PC-3 (cell line): ENCODE results near the gene ADGRF5. TPM values are rescaled to one million over a fixed set of nuclear protein-coding genes. Genes with fewer than 3 reads are reported as not detected.
A peak's percentile ranks its signal among the peaks of the same experiment; 100 is the strongest.

ENCODE experiments used
- ATAC-seq: fragments of 200-7000 bp; cut with Tn5 transposase; 2 replicates; pipeline ENCODE4 v1.9.1; 2020; ENCODE audit warnings: mild to moderate bottlenecking, moderate library complexity
- BruUV-seq: library from RNA; stranded (reverse); fragments of 400-500 nt; replicated peaks from 2 replicates; lab custom pipeline; 2021; lab: Mats Ljungman, UMichigan
- CTCF ChIA-PET: fragments of 300-600 bp; sonication (Branson Sonifier 250); formaldehyde crosslinking; loops from one replicate; lab custom pipeline; 2022; ENCODE audit warnings: antibody characterized with exemption; lab: Charles Lee
- POLR2A ChIA-PET: fragments of 300-600 bp; sonication (Branson Sonifier 250); formaldehyde crosslinking; loops from one replicate; lab custom pipeline; 2022; ENCODE audit warnings: antibody characterized with exemption; ENCODE audit not compliant: unreplicated experiment; lab: Charles Lee
- DNase-seq: peaks from one replicate; pipeline ENCODE4 v3.0.0-alpha.2; 2015
- H2AFZ ChIP-seq: fragments of 300-600 bp; sonication (generic); 2 replicates; pipeline ENCODE4 v1.6.0; 2016; ENCODE audit warnings: antibody characterized with exemption, low read length
- H3F3A ChIP-seq: fragments of 300-600 bp; sonication (generic); one replicate; pipeline ENCODE4 v1.6.0; 2017; ENCODE audit warnings: antibody characterized with exemption, low read length, control low read depth, mild to moderate bottlenecking; ENCODE audit not compliant: unreplicated experiment
- H3K27ac ChIP-seq: fragments of 300-600 bp; sonication (generic); 2 replicates; pipeline ENCODE4 v1.5.1; 2016; ENCODE audit warnings: mild to moderate bottlenecking, low read length
- H3K27me3 ChIP-seq: fragments of 300-600 bp; sonication (generic); 2 replicates; pipeline ENCODE4 v1.6.1; 2016; ENCODE audit warnings: low read length, mixed read lengths
- H3K36me3 ChIP-seq: fragments of 300-600 bp; sonication (generic); 2 replicates; pipeline ENCODE4 v1.6.1; 2016; ENCODE audit warnings: low read depth, mixed run types, low read length, mixed read lengths
- H3K4me1 ChIP-seq: fragments of 300-600 bp; sonication (generic); 2 replicates; pipeline ENCODE4 v1.5.1; 2016; ENCODE audit warnings: low read length; ENCODE audit not compliant: insufficient read depth
- H3K4me2 ChIP-seq: fragments of 300-600 bp; sonication (generic); 2 replicates; pipeline ENCODE4 v1.6.0; 2016; ENCODE audit warnings: low read length
- H3K4me3 ChIP-seq: fragments of 300-600 bp; sonication (generic); 2 replicates; pipeline ENCODE4 v1.5.1; 2016; ENCODE audit warnings: mild to moderate bottlenecking, low read length, mixed read lengths
- H3K79me2 ChIP-seq: fragments of 300-600 bp; sonication (generic); 2 replicates; pipeline ENCODE4 v1.6.1; 2017; ENCODE audit warnings: low read length, mixed read lengths
- H3K9ac ChIP-seq: fragments of 300-600 bp; sonication (generic); 2 replicates; pipeline ENCODE4 v1.6.0; 2016; ENCODE audit warnings: mild to moderate bottlenecking, low read length
- H3K9me2 ChIP-seq: fragments of 300-600 bp; sonication (generic); replicated peaks from 2 replicates; pipeline ENCODE4 v1.6.1; 2016; ENCODE audit warnings: mixed run types, low read length, mixed read lengths
- H3K9me3 ChIP-seq: fragments of 300-600 bp; sonication (generic); 2 replicates; pipeline ENCODE4 v1.6.1; 2016; ENCODE audit warnings: low read length, mixed read lengths
- H4K20me1 ChIP-seq: fragments of 300-600 bp; sonication (generic); 2 replicates; pipeline ENCODE4 v1.6.1; 2016; ENCODE audit warnings: low read length, mixed read lengths
- EZH2 ChIP-seq: fragments of 300-600 bp; sonication (generic); IDR thresholded peaks from one replicate; pipeline ENCODE4 v1.6.1; 2017; ENCODE audit warnings: antibody characterized with exemption, mild to moderate bottlenecking, low read length; ENCODE audit not compliant: unreplicated experiment
- EZH2phosphoT487 ChIP-seq: fragments of 300-600 bp; sonication (generic); IDR thresholded peaks from 2 replicates; pipeline ENCODE4 v1.6.1; 2018; ENCODE audit warnings: mild to moderate bottlenecking, antibody characterized with exemption, low read length, borderline replicate concordance
- intact Hi-C: fragments of 100-400 bp; cut with micrococcal nuclease; formaldehyde crosslinking; loops from 2 replicates; pipeline ENCODE4 v1.9.0; 2023
- total RNA-seq: library from RNA; depleted of rRNA; stranded (reverse); fragments of >200 nt; gene quantifications from 2 replicates; pipeline ENCODE4 v1.2.3, GENCODE V29; 2014
- TF ChIP-seq, protein P1 (sequence below): fragments of 300-600 bp; sonication (generic); conservative IDR thresholded peaks from 2 replicates; pipeline ENCODE4 v1.5.1; 2017; ENCODE audit warnings: antibody characterized with exemption, low read depth, mild to moderate bottlenecking, low read length

The ADGRF5 gene
- total RNA-seq, 1 experiment from 2014 or later = 1.6 TPM

GRCh38 chr6:46895930-46896329, 25.8 kb downstream of the ADGRF5 start:
- H3K79me2 ChIP-seq = no peaks in the 10 kb centered on the region
- ChIA-PET POLR2A (no interaction called here), CTCF (no interaction called here)
- ATAC-seq (no peak), DNase-seq (no peak)
- H3K27me3 ChIP-seq = no peaks in the 10 kb centered on the region
- no peak overlapping the region for H3K9ac ChIP-seq
- peaks cover 16% of the 10 kb centered on the region for H3K4me1 ChIP-seq
- H3K4me2 ChIP-seq = no peak overlapping the region
- no peaks in the 10 kb centered on the region for H4K20me1 ChIP-seq
- no peaks in the 10 kb centered on the region for H3F3A ChIP-seq
- no peak overlapping the region for H3K27ac ChIP-seq
- no peaks in the 10 kb centered on the region for H3K9me3 ChIP-seq
- no TSS peak for BruUV-seq
- no peaks in the 10 kb centered on the region for H3K36me3 ChIP-seq
- no peak overlapping the region for H3K4me3 ChIP-seq
- H3K9me2 ChIP-seq = no peaks in the 10 kb centered on the region
- intact Hi-C loops = no loop called here
- TF ChIP-seq EZH2phosphoT487 (no peak), EZH2 (no peak)
- TF ChIP-seq, protein P1, sequence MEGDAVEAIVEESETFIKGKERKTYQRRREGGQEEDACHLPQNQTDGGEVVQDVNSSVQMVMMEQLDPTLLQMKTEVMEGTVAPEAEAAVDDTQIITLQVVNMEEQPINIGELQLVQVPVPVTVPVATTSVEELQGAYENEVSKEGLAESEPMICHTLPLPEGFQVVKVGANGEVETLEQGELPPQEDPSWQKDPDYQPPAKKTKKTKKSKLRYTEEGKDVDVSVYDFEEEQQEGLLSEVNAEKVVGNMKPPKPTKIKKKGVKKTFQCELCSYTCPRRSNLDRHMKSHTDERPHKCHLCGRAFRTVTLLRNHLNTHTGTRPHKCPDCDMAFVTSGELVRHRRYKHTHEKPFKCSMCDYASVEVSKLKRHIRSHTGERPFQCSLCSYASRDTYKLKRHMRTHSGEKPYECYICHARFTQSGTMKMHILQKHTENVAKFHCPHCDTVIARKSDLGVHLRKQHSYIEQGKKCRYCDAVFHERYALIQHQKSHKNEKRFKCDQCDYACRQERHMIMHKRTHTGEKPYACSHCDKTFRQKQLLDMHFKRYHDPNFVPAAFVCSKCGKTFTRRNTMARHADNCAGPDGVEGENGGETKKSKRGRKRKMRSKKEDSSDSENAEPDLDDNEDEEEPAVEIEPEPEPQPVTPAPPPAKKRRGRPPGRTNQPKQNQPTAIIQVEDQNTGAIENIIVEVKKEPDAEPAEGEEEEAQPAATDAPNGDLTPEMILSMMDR = no peak
- no peak overlapping the region for H2AFZ ChIP-seq

- Histone ChIP-seq H3K4me2 (no peak overlapping the region), H3K4me1 (peaks cover 22% of the 10 kb centered on the region), H4K20me1 (no peaks in the 10 kb centered on the region), H3K9me3 (no peaks in the 10 kb centered on the region), H3K27ac (no peak overlapping the region), H3K79me2 (no peaks in the 10 kb centered on the region), H3K27me3 (no peaks in the 10 kb centered on the region), H2AFZ (no peak overlapping the region), H3K9me2 (no peaks in the 10 kb centered on the region), H3K36me3 (no peaks in the 10 kb centered on the region), H3F3A (no peaks in the 10 kb centered on the region), H3K9ac (no peak overlapping the region), H3K4me3 (no peak overlapping the region)
- CTCF ChIA-PET = no interaction called here
- no peak for DNase-seq
- intact Hi-C loops = loop anchor here (5.0 kb wide), 2 partner anchors 33 to 42 kb away; no protein-coding TSS in a partner anchor
- TF ChIP-seq EZH2phosphoT487 (no peak), EZH2 (no peak)
- TF ChIP-seq, protein P1 = no peak
- POLR2A ChIA-PET = no interaction called here
- no peak for ATAC-seq
- BruUV-seq = no TSS peak
These were observed 27.3 kb downstream of the ADGRF5 start for GRCh38 chr6:46894433-46894832.

DNA sequence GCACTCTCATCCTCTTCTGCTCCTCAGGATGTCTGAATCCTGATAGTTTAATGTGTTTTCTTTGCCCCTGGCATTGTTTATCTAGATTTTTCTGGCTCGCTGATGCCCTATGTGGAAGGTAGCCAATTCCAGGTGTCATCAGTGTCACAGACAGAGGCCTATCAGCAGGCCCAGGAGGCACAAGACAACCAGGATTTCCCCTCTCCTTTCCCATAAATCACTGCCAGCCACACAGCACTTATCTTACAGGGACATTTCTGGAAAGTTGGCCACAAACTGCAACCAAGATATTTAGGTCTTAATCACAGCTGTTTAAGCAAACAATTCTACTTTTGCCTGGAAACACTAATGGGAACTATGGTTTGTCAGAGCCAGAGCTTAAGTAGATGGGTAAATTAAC, 28.1 kb downstream of the ADGRF5 start:
- Histone ChIP-seq H3K9ac (no peak overlapping the region), H3K4me2 (no peak overlapping the region), H2AFZ (no peak overlapping the region; the same call in 1 of the 2 replicates), H3F3A (no peaks in the 10 kb centered on the region), H3K9me3 (no peaks in the 10 kb centered on the region), H3K4me3 (no peak overlapping the region), H3K27ac (0 out of 2 replicates have a peak overlapping the region, but pooled peaks have one; percentile 12), H3K9me2 (no peaks in the 10 kb centered on the region), H3K27me3 (no peaks in the 10 kb centered on the region), H4K20me1 (no peaks in the 10 kb centered on the region), H3K4me1 (peaks cover 25% of the 10 kb centered on the region), H3K79me2 (no peaks in the 10 kb centered on the region), H3K36me3 (no peaks in the 10 kb centered on the region)
- intact Hi-C loops = loop anchor here (5.0 kb wide), 2 partner anchors 34 to 41 kb away; no protein-coding TSS in a partner anchor
- ATAC-seq (peak; percentile 38), DNase-seq (peak; percentile 48)
- BruUV-seq = no TSS peak
- TF ChIP-seq EZH2 (no peak), EZH2phosphoT487 (no peak)
- TF ChIP-seq, protein P1 = no peak
- ChIA-PET POLR2A (no interaction called here), CTCF (no interaction called here)
